ENCODE measurements around the gene C16orf74.

C16orf74 gene

DNA sequence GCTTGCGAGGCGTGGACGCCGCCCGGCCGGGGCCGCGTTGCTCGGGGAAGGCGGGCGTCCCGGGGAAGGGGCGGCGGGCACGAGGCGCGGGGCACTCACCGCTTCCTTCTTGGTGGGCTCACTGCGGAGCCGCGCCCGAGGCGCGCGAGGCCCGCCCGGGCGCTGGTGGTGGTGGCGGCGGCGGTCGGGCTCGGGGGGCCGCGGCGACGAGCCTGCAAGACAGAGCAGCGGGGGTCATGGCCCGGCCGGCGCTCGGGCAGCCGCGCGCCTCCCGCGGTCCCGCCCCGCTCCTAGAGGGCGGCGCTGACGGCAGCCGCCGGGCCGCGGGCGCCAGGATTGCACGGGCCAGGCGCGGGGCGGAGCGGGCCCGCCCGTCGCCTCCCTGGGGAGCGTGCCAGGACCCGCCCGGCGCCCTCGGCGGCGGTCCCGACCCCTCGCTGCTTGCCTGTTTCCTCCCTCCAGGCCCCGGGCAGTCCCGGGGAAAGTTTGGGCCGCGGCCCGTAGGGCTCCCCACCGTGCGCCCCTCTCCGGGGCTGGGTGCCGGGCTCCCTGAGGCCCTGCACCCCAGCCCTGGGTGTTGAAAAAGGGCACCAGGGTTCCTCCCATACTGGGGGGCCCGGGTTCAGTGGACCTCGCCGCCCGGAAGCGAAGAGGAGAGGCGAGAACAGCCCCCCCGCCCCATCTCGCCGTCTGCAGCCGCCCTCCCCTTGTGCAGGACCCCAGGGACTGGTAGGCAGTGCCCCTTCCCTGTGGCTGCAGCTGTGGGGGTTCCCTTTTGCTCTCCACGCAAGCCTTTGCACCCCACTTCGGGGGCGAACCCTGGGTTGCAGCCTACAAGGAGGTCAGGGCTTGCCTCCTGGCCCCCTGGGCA lies at the start of gene C16orf74:
Gene C16orf74, minus strand, starts transcription at position 270 of the 871 bp plus-strand sequence. CDS start 15,879 bp downstream, outside the sequence.
- peak; percentile 85 for DNase-seq (ENCODE audit: low spot score)

DNA sequence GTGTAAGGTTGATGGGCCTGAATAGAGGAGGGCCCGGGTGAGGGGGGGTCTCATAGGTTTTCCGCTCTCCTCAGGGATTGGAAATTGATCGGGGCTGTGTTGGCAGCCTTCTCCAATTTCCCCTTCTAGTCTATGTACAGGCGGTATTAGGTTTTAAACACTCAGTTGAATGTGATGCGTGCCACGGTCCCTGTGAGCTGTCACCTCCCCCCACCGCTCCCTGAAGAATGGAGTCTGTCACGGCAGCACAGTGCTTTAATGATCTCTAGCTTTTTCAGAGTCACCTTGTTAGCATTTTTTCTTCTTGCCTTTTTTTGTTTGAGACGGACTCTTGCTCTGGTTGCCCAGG lies 49.4 kb upstream of the C16orf74 start:
- DNase-seq (ENCODE audit: low spot score) = peak; percentile 41

DNA sequence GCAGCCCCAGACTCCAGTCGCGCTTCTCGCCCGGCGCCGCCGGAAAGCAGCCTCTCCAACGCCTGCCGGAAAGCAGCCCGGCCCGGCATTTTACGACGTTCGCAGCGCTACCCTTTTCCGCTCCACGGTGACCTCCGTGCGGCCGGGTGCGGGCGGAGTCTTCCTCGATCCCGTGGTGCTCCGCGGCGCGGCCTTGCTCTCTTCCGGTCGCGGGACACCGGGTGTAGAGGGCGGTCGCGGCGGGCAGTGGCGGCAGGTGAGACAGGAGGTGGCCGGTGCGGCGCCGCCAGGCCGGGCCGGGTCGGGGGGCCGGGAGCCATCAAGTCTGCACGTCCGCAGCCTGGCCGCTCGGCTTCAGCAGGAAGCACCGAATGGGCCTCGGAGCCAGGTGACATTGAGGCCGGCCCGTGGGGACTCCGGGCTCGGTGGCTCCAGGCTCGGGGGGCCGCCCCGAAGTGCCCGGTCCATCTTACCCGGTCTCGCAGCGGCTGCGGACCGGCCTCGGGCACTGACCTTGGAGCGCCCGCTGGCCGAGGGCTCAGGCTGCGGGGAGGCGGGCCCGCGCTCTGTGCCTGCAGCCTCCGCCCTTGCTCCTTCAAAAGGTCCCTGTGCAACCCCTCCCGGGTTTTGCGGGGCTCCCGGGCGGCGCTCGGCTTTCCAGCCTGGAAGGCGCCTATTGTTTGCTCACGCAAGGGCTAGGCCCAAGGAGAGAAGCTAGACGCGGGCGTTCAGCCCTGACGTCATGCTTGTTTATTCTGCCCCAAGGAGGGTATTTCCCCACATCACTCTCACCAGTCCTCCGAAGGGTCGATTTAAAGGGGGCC lies 48.8 kb upstream of the C16orf74 start, which contains the start of the genes COX4I1 and EMC8:
Gene COX4I1, plus strand, starts transcription at position 199 of the 824 bp plus-strand sequence. CDS start 1,511 bp downstream, outside the sequence.
Gene EMC8, minus strand, starts transcription at position 48 of the 824 bp plus-strand sequence. CDS start 249 bp downstream, outside the sequence.
- peak; percentile 96 for DNase-seq (ENCODE audit: low spot score)

DNA sequence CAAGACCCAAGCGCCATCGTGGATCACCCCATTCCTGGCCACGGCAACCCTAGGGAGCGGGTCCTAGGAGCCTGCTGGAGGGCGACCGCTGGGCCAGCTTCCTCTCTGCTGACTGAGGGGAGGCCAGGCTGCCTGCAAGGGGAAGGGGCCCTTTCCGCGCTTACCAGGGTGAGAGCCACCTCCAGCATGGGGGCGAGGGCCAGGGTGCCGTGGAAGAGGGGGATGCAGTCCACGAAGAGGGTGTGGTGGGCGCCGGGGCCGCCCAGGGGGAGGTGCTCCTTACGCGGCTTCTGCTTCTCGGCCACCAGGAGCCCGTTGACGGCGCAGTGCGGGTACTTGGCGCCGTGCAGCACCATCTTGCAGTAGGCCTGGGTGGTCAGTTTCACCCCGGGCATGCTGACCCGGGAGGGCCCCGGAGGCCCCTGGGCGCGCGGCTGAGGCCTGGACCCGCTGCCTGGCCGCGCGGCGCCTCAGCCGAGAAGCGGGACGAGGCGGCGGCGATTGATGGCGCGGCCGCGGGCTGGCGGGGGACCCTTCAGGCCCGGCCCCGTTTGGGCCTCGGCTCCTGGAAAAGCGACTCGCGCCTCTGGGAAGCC lies 48.1 kb upstream of the C16orf74 start:
- DNase-seq (ENCODE audit: low spot score) = peak; percentile 67

DNA sequence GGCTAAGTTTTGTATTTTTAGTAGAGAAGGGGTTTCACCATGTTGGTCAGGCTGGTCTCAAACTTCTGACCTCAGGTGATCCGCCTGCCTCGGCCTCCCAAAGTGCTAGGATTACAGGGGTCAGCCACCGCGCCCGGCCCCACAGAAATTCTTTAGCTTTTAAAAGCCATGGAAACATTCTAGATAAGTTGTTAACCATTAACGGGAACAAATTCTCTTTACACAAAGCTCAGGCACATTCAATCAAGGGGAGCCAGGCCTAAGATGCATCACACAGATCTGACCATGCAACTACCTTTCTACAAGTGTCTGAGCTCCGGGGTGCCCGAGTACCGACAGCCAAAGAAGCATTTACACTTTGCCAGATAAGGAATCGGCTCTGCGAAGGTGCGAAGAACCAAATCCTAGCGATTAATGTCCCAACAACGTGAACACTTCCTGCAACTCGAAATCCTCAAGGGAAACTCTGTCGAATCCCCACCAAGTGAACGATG lies 47.4 kb upstream of the C16orf74 start:
- DNase-seq (ENCODE audit: low spot score) = peak; percentile 20

DNA sequence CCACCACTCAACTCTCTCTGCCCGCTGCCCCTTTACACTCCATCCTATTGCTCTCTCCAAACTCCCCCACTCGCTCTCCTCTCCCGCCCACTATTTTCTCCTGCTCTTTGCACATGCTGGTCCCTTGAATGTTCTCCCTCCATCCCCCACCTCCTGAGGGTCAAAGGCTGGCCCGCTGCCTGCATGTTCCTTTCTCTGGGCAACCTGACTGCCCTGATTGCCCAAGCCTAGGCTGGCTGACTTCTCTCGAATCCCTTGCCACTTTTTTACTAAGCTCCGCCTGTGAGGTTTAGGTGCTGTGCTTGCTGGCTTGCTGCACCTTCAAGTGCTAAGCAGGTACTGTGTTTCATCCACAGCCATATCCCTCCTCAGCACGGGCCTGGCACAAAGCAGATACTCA lies 45.7 kb upstream of the C16orf74 start:
- DNase-seq (ENCODE audit: low spot score) = no peak

DNA sequence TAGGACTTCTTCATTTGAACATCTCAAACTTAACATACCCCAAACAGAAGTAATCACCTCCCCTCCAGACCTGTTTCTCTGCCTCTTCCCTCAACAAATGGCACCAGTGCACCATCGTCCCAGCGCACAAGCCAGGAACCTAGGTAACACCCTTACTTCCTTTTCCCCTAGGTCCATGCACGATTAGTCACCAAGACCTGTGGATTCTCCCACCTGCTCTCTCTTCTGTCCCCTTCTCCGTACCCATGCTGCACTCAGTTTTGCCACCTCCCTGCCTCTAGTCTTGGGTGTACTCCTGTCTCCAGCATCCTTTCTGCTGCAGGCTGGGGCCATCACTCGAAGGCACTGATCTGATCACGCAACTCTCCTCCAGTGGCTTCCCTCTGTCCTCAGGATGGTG lies 45.3 kb upstream of the C16orf74 start:
- DNase-seq (ENCODE audit: low spot score) = no peak

DNA sequence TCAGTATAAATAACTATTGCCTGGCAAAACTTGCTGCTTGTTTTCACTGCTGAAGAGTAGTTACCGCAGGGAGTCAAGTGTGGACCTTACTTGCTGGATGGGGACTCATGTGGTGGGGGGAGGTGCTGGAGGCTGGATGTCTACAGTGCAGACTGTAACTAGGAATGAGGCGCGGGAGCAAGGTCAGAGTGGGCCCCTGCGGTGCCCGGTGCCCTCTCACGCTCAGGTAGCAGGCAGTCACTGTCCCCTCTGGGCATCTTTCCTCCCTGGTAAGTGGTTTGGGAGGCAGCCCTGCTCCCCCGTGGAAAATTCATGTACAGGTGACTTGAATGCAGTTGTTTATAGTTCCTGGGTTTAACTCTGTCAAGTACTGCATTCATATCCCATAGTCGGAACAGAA lies 43.8 kb upstream of the C16orf74 start:
- DNase-seq (ENCODE audit: low spot score) = no peak

DNA sequence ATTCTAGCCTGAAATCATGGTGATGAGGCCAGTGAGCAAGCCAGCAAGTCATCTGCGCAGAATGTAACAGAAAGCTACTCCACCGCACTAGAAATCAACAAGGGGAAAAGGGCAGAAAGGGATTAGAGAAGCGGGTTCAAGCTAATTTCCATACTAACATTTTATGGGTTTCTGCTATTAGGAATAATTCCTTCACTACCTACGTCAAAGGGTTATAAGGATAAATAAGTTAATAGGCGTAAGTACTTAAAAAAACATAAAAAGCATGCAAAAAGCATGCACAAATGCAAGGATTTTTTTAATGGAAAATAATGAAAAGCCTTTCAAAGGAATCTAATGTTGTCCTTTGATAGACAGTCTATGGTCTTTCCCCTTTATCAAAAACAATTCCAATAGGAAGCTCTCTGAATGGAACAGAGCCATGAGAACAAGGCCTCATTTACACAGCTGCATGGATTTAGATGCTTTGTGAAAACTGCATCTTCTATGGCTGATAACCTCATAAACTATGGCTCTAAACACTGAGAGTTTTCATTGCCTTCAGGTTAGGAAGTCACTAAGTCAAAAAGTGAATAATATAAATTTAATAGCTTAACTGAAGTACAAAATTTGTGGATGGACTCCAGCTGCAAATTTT lies 42.9 kb upstream of the C16orf74 start:
- no peak for DNase-seq (ENCODE audit: low spot score)

DNA sequence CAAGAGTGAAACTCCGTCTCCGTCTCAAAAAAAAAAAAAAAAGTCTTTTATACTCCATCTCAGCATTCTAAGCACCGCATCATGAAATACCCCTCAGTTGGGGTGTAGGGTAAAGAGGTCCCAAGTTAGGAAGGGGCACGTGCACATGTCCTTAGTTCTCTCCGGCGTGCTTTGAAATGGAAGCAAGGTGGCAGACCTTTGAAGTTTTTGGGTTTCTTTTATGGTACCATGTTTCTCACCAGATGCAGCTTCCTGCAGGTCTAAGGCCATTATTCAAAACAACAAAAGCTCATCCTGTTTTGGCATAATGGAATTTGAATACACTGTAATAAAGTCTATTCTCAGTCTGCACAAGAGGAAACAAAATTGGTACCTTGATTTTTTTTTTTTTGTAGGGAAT lies 38.9 kb upstream of the C16orf74 start:
- no peak for DNase-seq (ENCODE audit: low spot score)

DNA sequence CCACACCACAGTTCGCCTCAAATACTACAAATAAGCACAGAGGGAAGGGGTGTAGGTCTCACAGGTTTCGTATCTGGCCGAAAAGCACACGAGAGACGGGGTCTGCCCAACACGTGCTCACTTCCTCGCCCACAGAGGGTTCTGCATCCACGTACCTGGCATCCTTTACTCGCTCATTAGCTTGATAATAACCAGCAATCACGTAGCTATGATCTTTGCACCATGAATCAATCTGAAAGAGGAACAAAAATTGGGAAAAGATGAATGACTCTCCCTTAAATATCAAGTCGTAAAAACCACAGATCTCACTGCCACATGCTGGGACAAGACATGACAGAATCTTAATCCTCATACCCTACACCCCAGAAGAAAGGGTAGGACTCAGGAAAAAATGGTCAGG lies 37.9 kb upstream of the C16orf74 start:
- no peak for DNase-seq (ENCODE audit: low spot score)

DNA sequence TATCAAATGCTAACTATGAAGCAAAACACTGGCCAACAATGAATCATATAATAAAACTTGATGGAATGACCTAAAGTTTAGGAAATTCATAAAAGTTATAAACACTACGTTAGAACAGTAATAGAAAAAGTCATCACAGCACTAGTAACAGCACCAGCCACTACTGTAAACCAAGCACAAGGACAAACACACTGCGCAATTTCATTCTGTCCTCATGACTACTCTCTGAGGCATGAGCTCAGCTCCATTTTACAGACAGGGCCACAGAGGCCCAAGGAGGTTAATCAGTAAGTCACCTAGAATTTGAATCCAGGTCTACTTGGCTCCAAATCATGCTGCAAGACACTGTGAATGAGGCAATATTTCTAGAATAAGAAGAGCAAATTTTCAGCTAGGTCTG lies 35.0 kb upstream of the C16orf74 start:
- no peak for DNase-seq (ENCODE audit: low spot score)

DNA sequence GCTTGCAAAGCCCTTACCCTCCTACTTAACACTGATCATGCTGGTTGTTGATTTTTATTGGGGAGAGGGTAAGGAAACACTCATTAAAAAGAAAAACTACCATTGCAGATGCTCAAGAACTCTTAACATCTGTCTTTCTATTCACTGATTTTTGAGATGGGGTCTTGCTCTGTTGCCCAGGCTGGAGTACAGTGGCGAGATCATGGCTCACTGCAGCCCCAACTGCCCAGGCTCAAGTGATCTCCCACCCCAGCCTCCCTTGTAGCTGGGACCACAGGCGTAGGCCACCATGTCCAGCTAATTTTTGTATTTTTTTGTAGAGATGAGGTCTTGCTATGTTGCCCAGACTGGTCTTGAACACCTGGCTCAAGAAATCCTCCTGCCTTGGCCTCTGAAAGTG lies 33.9 kb upstream of the C16orf74 start:
- DNase-seq (ENCODE audit: low spot score) = no peak

DNA sequence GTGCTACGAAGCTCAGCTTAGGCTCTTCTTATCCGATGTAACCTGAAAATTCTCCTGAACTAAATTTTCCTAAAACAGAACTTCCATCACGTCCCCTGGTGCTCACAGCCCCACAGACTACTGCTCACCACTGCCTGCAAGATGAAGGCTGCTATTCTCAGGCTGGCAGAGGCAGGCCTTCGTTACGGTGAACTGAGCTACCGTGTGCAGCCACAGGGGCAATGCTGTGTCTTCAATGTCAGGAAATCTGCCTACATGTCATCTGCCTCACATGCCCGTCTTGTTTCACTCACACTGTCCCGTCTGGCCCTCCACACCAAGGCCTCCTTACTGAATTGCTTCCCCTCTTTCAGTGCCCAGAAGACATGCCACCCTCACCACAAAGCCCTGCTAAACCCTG lies 32.5 kb upstream of the C16orf74 start:
- DNase-seq (ENCODE audit: low spot score) = no peak

DNA sequence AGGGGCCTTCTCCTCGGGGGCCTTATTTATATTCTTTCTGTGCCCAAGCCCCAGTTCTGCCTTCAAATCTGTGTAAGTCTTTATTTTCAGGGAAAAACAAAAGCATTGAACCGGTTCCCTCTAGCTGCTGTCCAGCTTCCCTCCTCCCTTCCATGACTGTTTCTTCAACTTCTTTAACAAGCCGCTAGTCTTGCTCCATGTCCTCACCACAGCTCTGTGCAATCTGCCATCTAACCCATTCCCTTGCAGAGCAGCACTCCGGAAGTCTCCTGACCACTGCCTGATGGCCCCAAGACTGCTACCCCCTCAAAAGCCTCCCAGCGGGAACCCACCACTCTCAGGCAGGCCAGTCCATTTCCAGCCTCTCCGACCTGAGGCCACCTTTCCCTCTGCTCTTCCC lies 31.6 kb upstream of the C16orf74 start:
- peak; percentile 11 for DNase-seq (ENCODE audit: low spot score)

DNA sequence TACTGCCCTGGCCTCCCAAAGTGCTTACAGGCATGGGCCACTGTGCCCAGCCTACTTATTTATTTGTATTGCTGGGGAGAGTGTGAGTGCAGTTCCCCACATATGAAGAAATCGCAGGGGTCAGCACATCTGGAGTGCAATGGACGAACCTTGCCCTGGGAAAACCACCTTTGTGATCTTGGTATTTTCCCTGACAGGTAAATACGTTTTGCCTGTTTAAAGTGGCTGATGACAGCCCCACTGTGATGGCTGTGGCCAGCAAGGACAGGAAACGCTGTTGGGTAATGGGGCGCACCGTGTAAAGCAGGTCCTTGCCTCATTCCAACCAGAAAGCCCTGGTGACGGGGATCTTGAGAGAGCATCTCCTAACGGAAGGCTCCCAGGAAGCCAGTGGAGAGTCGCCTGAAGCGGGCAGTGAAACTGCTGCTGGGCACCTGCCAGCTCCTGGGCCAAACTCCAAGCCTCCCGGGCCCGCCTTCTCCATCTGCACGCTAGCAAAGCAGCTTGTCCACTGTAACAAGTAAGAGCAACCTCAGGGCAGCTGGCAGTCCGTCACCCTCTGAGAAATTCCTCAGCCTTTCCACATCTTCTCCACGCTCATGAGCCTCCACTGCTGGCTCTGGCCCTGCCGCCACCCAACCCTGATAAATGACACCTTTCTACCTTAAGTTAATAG lies 30.9 kb upstream of the C16orf74 start:
- DNase-seq (ENCODE audit: low spot score) = peak; percentile 94

DNA sequence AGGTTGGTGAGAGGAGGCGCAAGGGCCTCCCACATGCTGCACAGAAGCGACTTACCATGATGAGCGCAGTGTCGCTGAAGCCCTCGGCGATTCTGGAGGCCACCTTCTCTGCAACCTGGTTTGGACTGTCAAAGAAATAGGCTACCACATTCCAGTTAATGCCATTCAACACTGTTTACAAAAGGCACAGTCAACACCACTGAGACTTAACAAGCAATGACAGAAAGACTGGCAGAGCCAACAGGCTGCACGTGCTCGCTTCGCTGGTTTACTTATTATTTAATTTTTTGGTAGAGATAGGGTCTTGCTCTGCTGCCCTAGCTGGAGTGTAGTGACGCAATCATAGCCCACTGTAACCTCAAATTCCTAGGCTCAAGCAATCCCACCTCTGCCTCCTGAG lies 30.3 kb upstream of the C16orf74 start:
- no peak for DNase-seq (ENCODE audit: low spot score)

DNA sequence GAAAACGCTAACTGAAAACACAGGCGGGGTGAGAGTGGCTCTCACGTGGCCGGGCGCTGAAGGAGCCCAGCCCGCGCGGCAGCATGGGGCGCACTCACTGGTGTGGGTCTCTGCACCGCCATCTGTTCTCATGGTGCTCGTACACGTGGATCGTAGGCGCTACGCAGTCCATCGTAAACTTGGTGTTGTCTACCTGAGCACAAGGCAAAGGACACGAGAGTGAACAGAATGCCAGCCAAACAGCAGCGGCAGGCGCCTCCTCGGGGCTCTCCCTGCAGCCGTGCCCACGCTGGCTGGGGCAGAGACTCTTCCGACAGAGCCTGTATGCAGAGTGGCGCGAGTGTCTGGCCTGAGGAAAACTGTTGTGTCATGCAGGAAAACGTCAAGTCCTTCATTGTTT lies 29.4 kb upstream of the C16orf74 start:
- no peak for DNase-seq (ENCODE audit: low spot score)

DNA sequence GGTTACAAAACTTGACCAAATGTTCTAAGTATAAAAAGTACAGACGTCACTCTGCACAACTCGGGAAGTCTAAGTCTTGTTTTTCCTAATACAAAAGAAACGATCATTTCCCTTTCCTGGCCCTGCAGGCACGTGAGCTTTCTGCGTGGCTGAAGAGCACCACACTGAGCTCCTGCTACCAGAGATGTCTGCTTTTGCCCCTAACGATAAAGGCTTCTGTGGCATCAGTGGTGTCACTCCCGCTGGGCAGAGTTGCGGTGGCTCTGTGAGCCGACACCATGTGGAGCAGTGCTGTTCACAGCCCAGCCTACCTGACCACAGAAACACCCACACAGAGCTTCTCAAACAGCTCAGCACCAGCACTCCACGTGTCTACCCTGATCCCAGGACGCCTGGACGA lies 28.0 kb upstream of the C16orf74 start:
- DNase-seq (ENCODE audit: low spot score) = no peak

DNA sequence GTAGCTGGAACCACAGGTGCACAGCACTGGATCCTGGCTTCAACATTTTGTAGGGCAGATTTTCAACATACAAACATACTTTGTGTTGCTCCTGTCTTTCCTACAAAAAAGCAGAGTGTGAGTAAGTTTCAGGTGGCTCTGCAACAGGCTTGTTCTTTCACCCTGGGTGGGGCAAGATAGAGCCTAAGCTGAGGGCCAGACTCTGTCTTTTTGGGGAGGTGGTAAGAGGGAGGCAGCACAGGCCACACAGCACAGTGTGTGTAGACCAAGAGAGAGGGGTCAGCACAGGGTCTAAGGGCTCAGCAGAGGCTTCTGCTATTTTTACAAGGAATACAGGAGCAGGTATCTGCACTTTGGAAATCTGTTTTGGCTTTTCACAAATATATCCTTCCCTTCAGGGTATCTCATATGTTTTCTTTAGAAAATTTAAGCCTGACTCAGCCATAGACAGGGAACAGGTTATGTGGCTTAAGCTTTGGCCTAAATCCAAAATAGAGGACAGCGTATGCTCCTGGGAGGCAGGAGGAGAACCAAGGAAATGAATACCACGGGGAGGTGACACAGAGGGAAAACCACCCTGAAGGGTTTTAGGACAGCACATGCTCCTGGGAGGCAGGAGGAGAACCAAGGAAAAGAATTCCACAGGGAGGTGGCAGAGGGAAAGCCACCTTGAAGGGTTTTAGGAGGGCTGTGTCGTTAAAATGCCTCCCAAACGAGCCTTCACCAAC lies 26.9 kb upstream of the C16orf74 start:
- DNase-seq (ENCODE audit: low spot score) = no peak

DNA sequence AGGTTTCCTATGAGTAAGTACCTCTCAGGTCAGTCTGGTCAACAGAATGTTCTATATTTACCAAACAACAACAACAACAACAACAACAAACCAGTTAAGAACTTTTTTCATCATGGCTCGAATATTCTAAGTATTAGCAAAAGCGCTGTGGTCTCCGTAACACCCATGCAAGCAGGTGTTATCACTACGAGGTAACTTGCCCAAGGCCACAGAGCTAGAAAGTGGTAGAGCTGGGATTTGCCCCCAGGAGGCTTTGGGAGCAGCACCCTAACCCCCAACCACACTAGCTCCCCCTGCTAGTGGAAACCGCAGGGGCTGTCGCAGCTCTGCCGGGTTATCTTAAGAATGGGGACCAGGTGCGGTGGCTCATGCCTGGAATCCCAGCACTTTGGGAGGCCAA lies 23.9 kb upstream of the C16orf74 start:
- no peak for DNase-seq (ENCODE audit: low spot score)
